HFF-Myc (cell line): ENCODE measurements around the gene HDGFL3.
"Not testable (repeated sequence)": the region's sequence is repeated elsewhere in the genome, so short reads cannot be mapped to it uniquely, and the experiment has no call there.

Experiments
- DNase-seq: peaks from one replicate; pipeline ENCODE4 v3.0.0-alpha.2; 2011; ENCODE audit warnings: low read depth; ENCODE audit errors: extremely low read depth
- H3K4me3 ChIP-seq: replicated peaks from 2 replicates; pipeline ENCODE4 v1.5.1; 2011; ENCODE audit warnings: low read depth, mild to moderate bottlenecking, control low read depth, low read length
- TF ChIP-seq, protein P1 (sequence below): IDR thresholded peaks from 2 replicates; pipeline ENCODE4 v1.5.1; 2012; ENCODE audit warnings: mild to moderate bottlenecking, low read depth, low read length, control low read depth; ENCODE audit errors: missing control alignments

Gene HDGFL3

GRCh38 chr15:83100097-83100646 is 107.5 kb downstream of the HDGFL3 start:
- DNase-seq, result no peak
- no peak overlapping the region for H3K4me3 ChIP-seq

GRCh38 chr15:83099290-83099689 is 108.3 kb downstream of the HDGFL3 start:
- no peak for DNase-seq
- TF ChIP-seq, protein P1, sequence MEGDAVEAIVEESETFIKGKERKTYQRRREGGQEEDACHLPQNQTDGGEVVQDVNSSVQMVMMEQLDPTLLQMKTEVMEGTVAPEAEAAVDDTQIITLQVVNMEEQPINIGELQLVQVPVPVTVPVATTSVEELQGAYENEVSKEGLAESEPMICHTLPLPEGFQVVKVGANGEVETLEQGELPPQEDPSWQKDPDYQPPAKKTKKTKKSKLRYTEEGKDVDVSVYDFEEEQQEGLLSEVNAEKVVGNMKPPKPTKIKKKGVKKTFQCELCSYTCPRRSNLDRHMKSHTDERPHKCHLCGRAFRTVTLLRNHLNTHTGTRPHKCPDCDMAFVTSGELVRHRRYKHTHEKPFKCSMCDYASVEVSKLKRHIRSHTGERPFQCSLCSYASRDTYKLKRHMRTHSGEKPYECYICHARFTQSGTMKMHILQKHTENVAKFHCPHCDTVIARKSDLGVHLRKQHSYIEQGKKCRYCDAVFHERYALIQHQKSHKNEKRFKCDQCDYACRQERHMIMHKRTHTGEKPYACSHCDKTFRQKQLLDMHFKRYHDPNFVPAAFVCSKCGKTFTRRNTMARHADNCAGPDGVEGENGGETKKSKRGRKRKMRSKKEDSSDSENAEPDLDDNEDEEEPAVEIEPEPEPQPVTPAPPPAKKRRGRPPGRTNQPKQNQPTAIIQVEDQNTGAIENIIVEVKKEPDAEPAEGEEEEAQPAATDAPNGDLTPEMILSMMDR, result no peak
- H3K4me3 ChIP-seq, result no peak overlapping the region

More at GRCh38 chr15:83100097-83100646, 107.5 kb downstream of the HDGFL3 start:
- TF ChIP-seq, protein P1, result no peak

DNA sequence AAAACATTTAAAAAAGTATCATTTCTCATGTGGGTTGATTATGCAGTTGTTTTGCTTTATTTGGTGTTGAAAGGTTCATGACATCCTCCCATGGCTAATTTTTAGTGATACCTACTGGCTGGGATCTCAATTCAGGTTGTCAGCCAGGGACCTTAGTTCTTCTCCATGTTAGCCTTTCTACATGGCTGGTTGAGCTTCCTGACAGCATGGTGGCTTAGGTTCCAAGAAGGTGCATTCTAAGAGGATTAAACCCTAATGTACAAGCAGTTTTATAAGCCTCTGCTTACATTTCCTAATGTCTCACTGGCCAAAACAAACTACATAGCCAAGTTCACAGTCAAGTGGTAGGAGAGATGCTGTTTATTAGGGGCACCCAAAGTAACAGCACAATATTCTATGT is 109.5 kb downstream of the HDGFL3 start:
- H3K4me3 ChIP-seq, result no peak overlapping the region
- TF ChIP-seq, protein P1, result no peak
- no peak for DNase-seq

GRCh38 chr15:83094583-83094982 is 113.0 kb downstream of the HDGFL3 start:
- no peak overlapping the region for H3K4me3 ChIP-seq
- TF ChIP-seq, protein P1, result no peak
- DNase-seq, result no peak

DNA sequence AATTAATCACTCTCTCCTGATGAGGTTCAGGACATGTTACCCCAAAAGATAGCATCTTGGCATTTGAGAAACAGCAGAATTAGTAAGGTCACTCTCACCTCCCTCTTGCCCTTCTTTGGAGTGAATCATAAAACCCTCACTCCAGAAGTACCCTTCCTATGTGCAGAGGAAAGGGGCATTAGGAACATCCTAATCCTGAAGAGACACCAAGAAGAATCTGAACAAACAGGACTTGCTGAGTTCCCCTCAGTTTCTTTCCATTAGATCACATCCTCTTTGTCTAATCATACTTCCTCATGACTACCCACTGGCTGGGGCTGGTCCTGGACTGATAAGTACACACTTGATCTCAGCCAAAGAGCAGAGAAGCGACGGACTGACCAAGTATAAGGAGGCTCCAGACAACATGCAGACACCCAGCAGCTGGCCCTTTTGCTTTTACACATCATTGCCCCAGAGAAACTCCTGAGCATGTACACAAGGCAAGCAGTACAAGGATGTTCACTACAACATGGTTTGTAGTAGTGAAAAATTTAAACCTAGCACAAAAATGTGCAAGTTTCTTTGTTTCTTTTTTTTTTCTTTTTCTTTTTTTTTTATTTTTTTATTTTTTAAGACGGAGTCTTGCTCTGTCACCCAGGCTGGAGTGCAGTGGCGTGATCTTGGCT is 115.2 kb downstream of the HDGFL3 start:
- TF ChIP-seq, protein P1, result no peak
- DNase-seq, result no peak
- H3K4me3 ChIP-seq, result no peak overlapping the region

DNA sequence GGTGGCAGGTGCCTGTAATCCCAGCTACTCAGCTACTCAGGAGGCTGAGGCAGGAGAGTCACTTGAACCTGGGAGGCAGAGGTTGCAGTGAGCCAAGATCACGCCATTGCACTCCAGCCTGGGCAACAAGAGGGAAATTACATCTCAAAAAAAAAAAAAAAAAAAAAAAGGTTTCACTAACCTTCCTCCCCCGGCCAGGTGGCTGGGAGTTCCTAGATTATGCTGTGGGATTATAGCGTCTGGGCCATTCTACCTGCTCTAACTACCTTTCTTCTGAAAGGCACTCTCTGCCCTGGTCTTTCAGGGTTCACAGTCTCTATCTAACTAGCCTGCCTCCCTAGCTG is 115.7 kb downstream of the HDGFL3 start:
- DNase-seq, H3K4me3 ChIP-seq: not testable (repeated sequence)

- DNase-seq, result no peak
- no peak overlapping the region for H3K4me3 ChIP-seq
- TF ChIP-seq, protein P1, result no peak
These were observed 117.2 kb downstream of the HDGFL3 start for GRCh38 chr15:83090465-83090864.
